Pancreas (tissue), 10 donors: Measurements from ENCODE around the gene NRTN. TPM values are rescaled to one million over a fixed set of nuclear protein-coding genes. Genes with fewer than 3 reads are reported as not detected.
A peak's percentile ranks its signal among the peaks of the same experiment; 100 is the strongest.

Source experiments
- ATAC-seq, 4 donors: fragments of 200-7000 bp; cut with Tn5 transposase; one replicate each; pipeline versions ENCODE4 v1.8.0 to v1.9.1; 2020; ENCODE audit warnings: mild to moderate bottlenecking in 4 of 4, moderate library complexity in 4 of 4
- DNase-seq, 6 donors: peaks; one replicate each; pipeline ENCODE4 v3.0.0-alpha.2; 2020
- FAIRE-seq: peaks from 2 replicates; lab custom pipeline; 2012; peaks lifted over from hg19 to GRCh38; lab: Jason Lieb, UNC
- H3K27ac ChIP-seq, 4 donors: fragments of 200-600 bp; sonication (generic); 1 replicate in 3 of 4; 2 replicates in 1 of 4; pipeline versions ENCODE4 v1.5.0 to v1.8.0; 2020
- H3K27me3 ChIP-seq, 4 donors: fragments of 200-600 bp; one replicate each; pipeline ENCODE4 v1.8.0; 2021
- H3K36me3 ChIP-seq, 3 donors: fragments of 200-600 bp; sonication (generic) in 1 of 3; one replicate each; pipeline versions ENCODE4 v1.5.0 to v1.8.0; 2020 to 2021
- H3K4me1 ChIP-seq, 3 donors: fragments of 200-600 bp; one replicate each; pipeline ENCODE4 v1.8.0; 2021
- H3K4me3 ChIP-seq, 4 donors: fragments of 200-600 bp; sonication (generic) in 2 of 4; one replicate each; pipeline versions ENCODE4 v1.5.0 to v1.8.0; 2020 to 2021
- H3K9me3 ChIP-seq, 4 donors: fragments of 200-600 bp; one replicate each; pipeline ENCODE4 v1.8.0; 2021
- CTCF ChIP-seq, 4 donors: fragments of 200-600 bp; sonication (generic) in 3 of 4; IDR thresholded peaks; one replicate each; pipeline versions ENCODE4 v1.5.0 to v1.8.0; 2021; ENCODE audit warnings: antibody characterized with exemption in 4 of 4
- WGBS, 2 donors: extraction: QIAGEN DNeasy Blood & Tissue Kit; methylation state at CpG; one replicate each; pipeline ENCODE4 v1.1.7; 2013; 5-methylcytosine and 5-hydroxymethylcytosine counted together
- intact Hi-C, 3 donors: fragments of 100-400 bp; cut with DNase I; formaldehyde crosslinking; loops; one replicate each; pipeline versions ENCODE4 v1.11.1 to v1.14.2; 2022
- polyA plus RNA-seq, 2 donors: library from polyadenylated mRNA; stranded (reverse); fragments of 200-250 nt; gene quantifications; one replicate each; pipeline ENCODE4 v1.2.3, GENCODE V29; 2013
- total RNA-seq, 6 donors: library from RNA; stranded (reverse); fragmentation: NEBNext Ultra II Directional in 4 of 6; extraction: Animal tissue kit (Norgen Biotek cat#: 25700) in 4 of 6; gene quantifications; one replicate each; pipeline versions ENCODE4 v1.2.1 to v1.2.4, GENCODE V29; 2021 to 2023
- donor health status: healthy with polysubstance abuse.
- donor health status: DM: no; HTN: no; CAD: no; lungs with moderate emphysema.
- donor health status: DM: no; HTN: no; CAD: no.
- donor health status: control.
- donor health status: control.
- donor health status: Bipolar disorder and iron deficiency.
- donor health status: DM: yes; HTN: yes; CAD: no.
- donor health status: DM: no; HTN: no; CAD: no.
- donor health status: DM: no; HTN: no; CAD: no.
- donor health status: DM: yes; HTN: yes; CAD: no.

The NRTN gene
- total and polyA plus RNA-seq, 8 donors, result 5.0 to 15.2 (median 9.8) TPM

- H3K27me3 ChIP-seq, result no peaks in the 10 kb centered on the region
- H3K27ac ChIP-seq, result no peak overlapping the region
- FAIRE-seq (no peak), ATAC-seq (no peak), DNase-seq (no peak)
- H3K36me3 ChIP-seq, result no peaks in the 10 kb centered on the region
- no peaks in the 10 kb centered on the region for H3K9me3 ChIP-seq
- peaks cover 6 to 16% (median 14%) of the 10 kb centered on the region in 3 donors for H3K4me1 ChIP-seq
- intact Hi-C loops, result no loop called here
- H3K4me3 ChIP-seq, result no peak overlapping the region
- WGBS, 2 donors, result 85 to 89% methylated on average over 7 of the region's 7 CpGs
- no peak for TF ChIP-seq CTCF (IDR thresholded peaks at IDR 0.05)
These were observed 9.4 kb upstream of the NRTN start for GRCh38 chr19:5795382-5795919.

GRCh38 chr19:5798244-5798643 is 6.6 kb upstream of the NRTN start:
- H3K4me1 ChIP-seq, result peaks cover 6 to 21% (median 14%) of the 10 kb centered on the region in 3 donors
- H3K27ac ChIP-seq, result peak overlapping the region in 2 of 4 donors; percentile 38 to 60
- TF ChIP-seq CTCF (IDR thresholded peaks at IDR 0.05), result no peak
- DNase-seq, result no peak
- H3K27me3 ChIP-seq, result no peaks in the 10 kb centered on the region
- FAIRE-seq, result no peak
- ATAC-seq, result no peak
- intact Hi-C loops, result no loop called here
- no peaks in the 10 kb centered on the region for H3K9me3 ChIP-seq
- WGBS, 2 donors, result 87 to 91% methylated on average over 8 of the region's 8 CpGs
- no peaks in the 10 kb centered on the region for H3K36me3 ChIP-seq
- H3K4me3 ChIP-seq, result no peak overlapping the region

GRCh38 chr19:5799247-5800241 is 5.3 kb upstream of the NRTN start:
- H3K27me3 ChIP-seq, result no peaks in the 10 kb centered on the region
- peak overlapping the region; percentile 38 to 60 (median 41) for H3K27ac ChIP-seq
- DNase-seq (peak; percentile 72 to 91 (median 82)), FAIRE-seq (no peak), ATAC-seq (peak; percentile 33 to 70 (median 70))
- WGBS, 2 donors, result 41 to 44% methylated on average over 36 to 37 of the region's 37 CpGs
- no peak overlapping the region for H3K4me3 ChIP-seq
- no peaks in the 10 kb centered on the region for H3K36me3 ChIP-seq
- H3K4me1 ChIP-seq, result peaks cover 6 to 26% (median 14%) of the 10 kb centered on the region in 3 donors
- intact Hi-C loops, result no loop called here
- no peak for TF ChIP-seq CTCF (IDR thresholded peaks at IDR 0.05)
- no peaks in the 10 kb centered on the region for H3K9me3 ChIP-seq

- FAIRE-seq (no peak), ATAC-seq (no peak), DNase-seq (peak in 1 of 6 donors; percentile 58)
- 64% methylated on average over 17 of the region's 17 CpGs for WGBS, 2 donors
- Histone ChIP-seq H3K27me3 (no peaks in the 10 kb centered on the region), H3K36me3 (no peaks in the 10 kb centered on the region), H3K9me3 (no peaks in the 10 kb centered on the region), H3K27ac (no peak overlapping the region), H3K4me1 (peaks cover 6 to 26% (median 14%) of the 10 kb centered on the region in 3 donors), H3K4me3 (no peak overlapping the region)
- no peak for TF ChIP-seq CTCF (IDR thresholded peaks at IDR 0.05)
- intact Hi-C loops, result no loop called here
These were observed 4.3 kb upstream of the NRTN start for GRCh38 chr19:5800361-5801270.
